Measurements from ENCODE around the gene ZNF101.

Gene ZNF101

GRCh38 chr19:19719798-19720197 lies 51.2 kb downstream of the ZNF101 start:
- DNase-seq: no peak

- no peak for DNase-seq
Measured at GRCh38 chr19:19721896-19722295, 53.3 kb downstream of the ZNF101 start.

- peak; percentile 95 for DNase-seq
Measured at GRCh38 chr19:19732579-19733501, 64.2 kb downstream of the ZNF101 start, which contains the start of gene ZNF14. Gene ZNF14 (minus strand): TSS chr19:19733112. CDS start chr19:19732958, 154 bp downstream.
